Measurements from ENCODE around the gene GHR.

DNA sequence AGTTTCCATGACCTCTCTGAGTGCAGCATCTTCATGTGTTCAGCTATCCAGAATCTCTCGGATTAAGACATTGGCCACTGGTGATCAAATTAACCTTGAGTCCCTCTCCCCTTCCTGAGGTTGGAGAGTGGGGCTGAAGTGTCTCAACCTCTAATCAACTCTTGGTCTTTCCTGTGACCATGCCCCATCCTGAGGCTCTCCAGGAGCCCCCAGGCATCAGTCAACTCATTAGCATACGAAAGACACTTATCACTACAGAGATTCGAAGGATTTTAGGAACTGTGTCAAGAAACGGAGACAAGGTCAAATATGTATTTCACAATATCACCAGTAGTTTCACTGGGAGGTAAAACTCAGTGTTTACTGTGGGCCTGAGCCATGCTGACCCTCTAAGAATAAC lies 203.2 kb downstream of the GHR start:
- TF ChIP-seq, protein P1, sequence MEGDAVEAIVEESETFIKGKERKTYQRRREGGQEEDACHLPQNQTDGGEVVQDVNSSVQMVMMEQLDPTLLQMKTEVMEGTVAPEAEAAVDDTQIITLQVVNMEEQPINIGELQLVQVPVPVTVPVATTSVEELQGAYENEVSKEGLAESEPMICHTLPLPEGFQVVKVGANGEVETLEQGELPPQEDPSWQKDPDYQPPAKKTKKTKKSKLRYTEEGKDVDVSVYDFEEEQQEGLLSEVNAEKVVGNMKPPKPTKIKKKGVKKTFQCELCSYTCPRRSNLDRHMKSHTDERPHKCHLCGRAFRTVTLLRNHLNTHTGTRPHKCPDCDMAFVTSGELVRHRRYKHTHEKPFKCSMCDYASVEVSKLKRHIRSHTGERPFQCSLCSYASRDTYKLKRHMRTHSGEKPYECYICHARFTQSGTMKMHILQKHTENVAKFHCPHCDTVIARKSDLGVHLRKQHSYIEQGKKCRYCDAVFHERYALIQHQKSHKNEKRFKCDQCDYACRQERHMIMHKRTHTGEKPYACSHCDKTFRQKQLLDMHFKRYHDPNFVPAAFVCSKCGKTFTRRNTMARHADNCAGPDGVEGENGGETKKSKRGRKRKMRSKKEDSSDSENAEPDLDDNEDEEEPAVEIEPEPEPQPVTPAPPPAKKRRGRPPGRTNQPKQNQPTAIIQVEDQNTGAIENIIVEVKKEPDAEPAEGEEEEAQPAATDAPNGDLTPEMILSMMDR (IDR thresholded peaks at IDR 0.05; ENCODE audit: poor library complexity, severe bottlenecking), result no peak
- no peak for TF ChIP-seq TAF1 (IDR thresholded peaks at IDR 0.05; ENCODE audit: low read depth)
- TF ChIP-seq POLR2AphosphoS5 (IDR thresholded peaks at IDR 0.05), result no peak
- no peak for TF ChIP-seq SMC3 (conservative IDR thresholded peaks at IDR 0.05; ENCODE audit: poor library complexity)
- TF ChIP-seq RAD21 (conservative IDR thresholded peaks at IDR 0.05), result no peak
- TF ChIP-seq EZH2 (IDR thresholded peaks at IDR 0.05; ENCODE audit: borderline replicate concordance, insufficient read depth, low read length, poor library complexity, severe bottlenecking), result no peak
- no peak for TF ChIP-seq MXI1 (conservative IDR thresholded peaks at IDR 0.05; ENCODE audit: poor library complexity, severe bottlenecking)
- TF ChIP-seq EP300 (conservative IDR thresholded peaks at IDR 0.05; ENCODE audit: poor library complexity, severe bottlenecking), result no peak

All from neural cell (in vitro differentiated cells).